K562 (cell line): Measurements from ENCODE around the gene RPLP2. TPM values are rescaled to one million over a fixed set of nuclear protein-coding genes. Genes with fewer than 3 reads are reported as not detected.

Experiments used
- CCNT2 ChIP-seq: IDR thresholded peaks from 2 replicates; pipeline ENCODE4 v1.6.1; 2011; ENCODE audit warnings: borderline replicate concordance, low read depth, mild to moderate bottlenecking, moderate library complexity, mixed read lengths, low read length; ENCODE audit not compliant: insufficient read length; ENCODE audit errors: extremely low read depth
- CUX1 ChIP-seq: fragments of 200-800 bp; sonication (Bioruptor generic); IDR thresholded peaks from 2 replicates; pipeline ENCODE4 v1.6.1; 2016; ENCODE audit warnings: missing genetic modification characterization, missing compliant biosample characterization
- GATAD2A ChIP-seq: fragments of 450-650 bp; IDR thresholded peaks from 2 replicates; pipeline ENCODE4 v1.6.1; 2017
- GATAD2B ChIP-seq: fragments of 450-650 bp; IDR thresholded peaks from 2 replicates; pipeline ENCODE4 v1.6.1; 2017; ENCODE audit warnings: mild to moderate bottlenecking, borderline replicate concordance
- HDAC1 ChIP-seq, 2 experiments: fragments of 450-650 bp; IDR thresholded peaks; 2 replicates each; pipeline ENCODE4 v1.6.1; 2016 to 2017; ENCODE audit warnings: inconsistent platforms in 1 of 2, mild to moderate bottlenecking in 1 of 2, moderate library complexity in 1 of 2
- HNRNPL ChIP-seq: fragments of 200-400 bp; formaldehyde crosslinking; IDR thresholded peaks from 2 replicates; pipeline ENCODE4 v1.6.1; 2017; ENCODE audit warnings: low read depth, mild to moderate bottlenecking, low read length
- KLF13 ChIP-seq: fragments of 450-650 bp; IDR thresholded peaks from 2 replicates; pipeline ENCODE4 v1.6.1; 2016; ENCODE audit warnings: missing genetic modification characterization, low read depth, mild to moderate bottlenecking, missing compliant biosample characterization, moderate library complexity, borderline replicate concordance
- MED1 ChIP-seq: sonication (generic); formaldehyde crosslinking; IDR thresholded peaks from 2 replicates; pipeline ENCODE4 v1.8.1; 2023; ENCODE audit warnings: missing genetic modification reagents, borderline replicate concordance
- MITF ChIP-seq: IDR thresholded peaks from 2 replicates; pipeline ENCODE4 v1.6.1; 2014; ENCODE audit warnings: antibody characterized with exemption
- MTA1 ChIP-seq: fragments of 450-650 bp; IDR thresholded peaks from 2 replicates; pipeline ENCODE4 v1.6.1; 2017; ENCODE audit warnings: borderline replicate concordance
- MTA3 ChIP-seq: fragments of 450-650 bp; formaldehyde crosslinking; IDR thresholded peaks from 2 replicates; pipeline ENCODE4 v1.6.1; 2017; ENCODE audit warnings: mild to moderate bottlenecking, borderline replicate concordance
- NONO ChIP-seq, 2 experiments: fragments of 200-400 bp in 1 of 2; fragments of 450-650 bp in 1 of 2; formaldehyde crosslinking in 1 of 2; IDR thresholded peaks; 2 replicates each; pipeline ENCODE4 v1.6.1; 2017; ENCODE audit warnings: low read depth in 2 of 2, mild to moderate bottlenecking in 2 of 2, moderate library complexity in 2 of 2, low read length in 1 of 2
- NRF1 ChIP-seq, 2 experiments: fragments of 450-650 bp; IDR thresholded peaks in 1 of 2; conservative IDR thresholded peaks in 1 of 2; 2 replicates each; pipeline ENCODE4 v1.6.1; 2014; ENCODE audit warnings: mild to moderate bottlenecking in 2 of 2
- POLR2B ChIP-seq: fragments of 450-650 bp; IDR thresholded peaks from 2 replicates; pipeline ENCODE4 v1.6.1; 2018; ENCODE audit warnings: low read depth; ENCODE audit not compliant: partially characterized antibody
- TFAP4 ChIP-seq: sonication (generic); formaldehyde crosslinking; IDR thresholded peaks from 2 replicates; pipeline ENCODE4 v1.8.0; 2022; ENCODE audit warnings: missing genetic modification reagents, mild to moderate bottlenecking, moderate library complexity, borderline replicate concordance
- ZFX ChIP-seq: sonication (generic); formaldehyde crosslinking; IDR thresholded peaks from 2 replicates; pipeline ENCODE4 v1.8.0; 2022; ENCODE audit warnings: mild to moderate bottlenecking, missing genetic modification reagents, moderate library complexity
- ZNF384 ChIP-seq: IDR thresholded peaks from 2 replicates; pipeline ENCODE4 v1.6.1; 2012; ENCODE audit warnings: low read depth, low read length, improper control_type of control experiment
- ZNF766 ChIP-seq: fragments of 200-800 bp; sonication (Bioruptor generic); conservative IDR thresholded peaks from 2 replicates; pipeline ENCODE4 v1.6.1; 2016; ENCODE audit warnings: missing genetic modification characterization, missing compliant biosample characterization
- polyA plus RNA-seq, 8 experiments: library from polyadenylated mRNA; depleted of rRNA in 4 of 8; stranded (reverse) in 5 of 8; unstranded in 3 of 8; fragments of >200 nt; fragmentation: Nextera tagmentation in 2 of 8; fragmentation: Illumina TruSeq in 1 of 8; extraction: Ambion mirVana in 2 of 8; extraction: Trizol in 1 of 8; gene quantifications; 2 replicates each; pipeline versions ENCODE4 v1.2.1 to v1.2.3, GENCODE V29; 2011 to 2014; ENCODE audit warnings: inconsistent platforms in 1 of 8, missing spikeins in 1 of 8
- total RNA-seq, 7 experiments: library from RNA; depleted of rRNA in 6 of 7; stranded (reverse); fragments of >200 nt in 6 of 7; fragmentation: Illumina TruSeq in 2 of 7; extraction: Trizol in 2 of 7; gene quantifications; 2 replicates each; pipeline versions ENCODE4 v1.2.1 to v1.2.3, GENCODE V29; 2011 to 2021; ENCODE audit warnings: low replicate concordance in 1 of 7

Gene RPLP2
- total and polyA plus RNA-seq, 9 of the 15 experiments (the other 6 are each of a cell fraction or from before 2014, with no cell fraction given) = 528 to 3,807 (median 1,633) TPM

- no peak for TF ChIP-seq CUX1 (CRISPR knock-in tag)
- peak; percentile 90 for TF ChIP-seq GATAD2A
- TF ChIP-seq ZNF766 = peak; percentile 80
- TF ChIP-seq NONO (IDR thresholded peaks at IDR 0.05; ENCODE audit: low read depth in 2 of 2, low read length in 1 of 2) = peak in 1 of 2 experiments; percentile 48; a peak in 1 of 4 replicates
- TF ChIP-seq HDAC1 (IDR thresholded peaks at IDR 0.05) = peak in 1 of 2 experiments; percentile 55; a peak in 2 of 4 replicates
- 0 out of 2 replicates have a peak, but pooled peaks have one; percentile 6 for TF ChIP-seq TFAP4 (CRISPR knock-in tag)
- peak; percentile 58; the same call in 1 of the 2 replicates for TF ChIP-seq KLF13 (tag)
- TF ChIP-seq ZFX (CRISPR knock-in tag) = peak; percentile 14; the same call in 1 of the 2 replicates
- TF ChIP-seq MED1 = 0 out of 2 replicates have a peak, but pooled peaks have one; percentile 13
- TF ChIP-seq CCNT2 = peak; percentile 68
- 0 out of 4 replicates have a peak, but pooled peaks of 1 of the 2 experiments have one; percentile 4 for TF ChIP-seq NRF1 (conservative IDR thresholded peaks at IDR 0.05 in 1 of 2, IDR thresholded peaks at IDR 0.05 in 1 of 2)
- TF ChIP-seq ZNF384 = 0 out of 2 replicates have a peak, but pooled peaks have one; percentile 12
- TF ChIP-seq POLR2B = peak; percentile 16
- no peak for TF ChIP-seq MITF
- peak; percentile 78 for TF ChIP-seq MTA3
- 0 out of 2 replicates have a peak, but pooled peaks have one; percentile 26 for TF ChIP-seq MTA1
- TF ChIP-seq GATAD2B = peak; percentile 68; the same call in 1 of the 2 replicates
- peak; percentile 89 for TF ChIP-seq HNRNPL
Measured at GRCh38 chr11:798093-798713, 11.6 kb upstream of the RPLP2 start, which contains the start of gene SLC25A22 (continued).
